IMR-90 (cell line): ENCODE measurements around the gene CLASP1. TPM values are rescaled to one million over a fixed set of nuclear protein-coding genes. Genes with fewer than 3 reads are reported as not detected.

Experiments
- ATAC-seq: fragments of 200-7000 bp; cut with Tn5 transposase; 2 replicates; pipeline ENCODE4 v1.9.1; 2020; ENCODE audit warnings: low read depth, mild to moderate bottlenecking, moderate library complexity
- BruUV-seq: library from RNA; stranded (reverse); fragments of 400-500 nt; replicated peaks from 2 replicates; lab custom pipeline; 2021; lab: Mats Ljungman, UMichigan
- CTCF ChIA-PET: fragments of 300-600 bp; formaldehyde crosslinking; extraction: SDS; loops from one replicate; lab custom pipeline; 2021; ENCODE audit warnings: antibody characterized with exemption; lab: Yijun Ruan, JAX
- POLR2A ChIA-PET: fragments of 300-600 bp; sonication (Branson Sonifier 250); formaldehyde crosslinking; loops from one replicate; lab custom pipeline; 2022; ENCODE audit warnings: antibody characterized with exemption; ENCODE audit not compliant: unreplicated experiment; lab: Charles Lee
- DNase-seq: peaks from one replicate; pipeline ENCODE4 v3.0.0; 2013
- H2AFZ ChIP-seq: replicated peaks from 2 replicates; pipeline ENCODE3; 2013; ENCODE audit warnings: low read length, mild to moderate bottlenecking; ENCODE audit not compliant: poor library complexity
- H2AK5ac ChIP-seq: 2 replicates; pipeline ENCODE4 v1.6.1; 2013; ENCODE audit warnings: low read depth, low read length, inconsistent platforms
- H2AK9ac ChIP-seq: replicated peaks from 2 replicates; pipeline ENCODE3; 2013; ENCODE audit warnings: mild to moderate bottlenecking, low read depth, low read length, moderate library complexity; ENCODE audit not compliant: poor library complexity
- H2BK120ac ChIP-seq: 2 replicates; pipeline ENCODE4 v1.6.1; 2013; ENCODE audit warnings: low read depth, low read length, inconsistent platforms
- H2BK15ac ChIP-seq: 3 replicates; pipeline ENCODE4 v1.6.1; 2013; ENCODE audit warnings: low read depth, low read length, inconsistent platforms
- H2BK20ac ChIP-seq: 2 replicates; pipeline ENCODE4 v1.6.1; 2013; ENCODE audit warnings: low read depth, mild to moderate bottlenecking, inconsistent platforms, low read length, moderate library complexity
- H2BK5ac ChIP-seq: 2 replicates; pipeline ENCODE4 v1.6.1; 2013; ENCODE audit warnings: mild to moderate bottlenecking, low read depth, low read length, inconsistent platforms; ENCODE audit not compliant: poor library complexity, severe bottlenecking
- H3K14ac ChIP-seq: replicated peaks from 2 replicates; pipeline ENCODE4 v1.6.1; 2013; ENCODE audit warnings: low read depth, low read length, inconsistent platforms
- H3K18ac ChIP-seq: 2 replicates; pipeline ENCODE4 v1.6.1; 2013; ENCODE audit warnings: low read depth, low read length, control low read depth
- H3K23ac ChIP-seq: 2 replicates; pipeline ENCODE4 v1.6.1; 2013; ENCODE audit warnings: low read depth, low read length, inconsistent platforms
- H3K27ac ChIP-seq: 2 replicates; pipeline ENCODE4 v1.5.1; 2013; ENCODE audit warnings: mild to moderate bottlenecking, control low read depth, low read length; ENCODE audit not compliant: insufficient read depth
- H3K27me3 ChIP-seq: 2 replicates; pipeline ENCODE4 v1.6.1; 2013; ENCODE audit warnings: low read length; ENCODE audit not compliant: control insufficient read depth, insufficient read depth
- H3K36me3 ChIP-seq: 2 replicates; pipeline ENCODE4 v1.6.1; 2013; ENCODE audit warnings: low read length, mixed read lengths; ENCODE audit not compliant: control insufficient read depth, insufficient read depth
- H3K4ac ChIP-seq: 2 replicates; pipeline ENCODE4 v1.6.1; 2013; ENCODE audit warnings: low read depth, low read length, inconsistent platforms
- H3K4me1 ChIP-seq: 2 replicates; pipeline ENCODE4 v1.6.1; 2013; ENCODE audit warnings: low read length, mixed read lengths; ENCODE audit not compliant: control insufficient read depth, insufficient read depth
- H3K4me2 ChIP-seq: 2 replicates; pipeline ENCODE4 v1.6.1; 2013; ENCODE audit warnings: low read depth, mild to moderate bottlenecking, control low read depth, low read length, moderate library complexity
- H3K4me3 ChIP-seq: 2 replicates; pipeline ENCODE4 v1.5.1; 2013; ENCODE audit warnings: low read depth, mild to moderate bottlenecking, control low read depth, low read length, moderate library complexity; ENCODE audit not compliant: insufficient read depth
- H3K56ac ChIP-seq: 2 replicates; pipeline ENCODE4 v1.6.1; 2013; ENCODE audit warnings: low read length, inconsistent platforms; ENCODE audit not compliant: insufficient read depth; ENCODE audit errors: extremely low read depth
- H3K79me1 ChIP-seq, 2 experiments: 2 replicates each; pipeline ENCODE4 v1.6.1; 2013; ENCODE audit warnings: low read length in 2 of 2, inconsistent platforms in 1 of 2, low read depth in 1 of 2
- H3K9ac ChIP-seq: 2 replicates; pipeline ENCODE4 v1.6.1; 2013; ENCODE audit warnings: low read depth, low read length, control low read depth
- H3K9me1 ChIP-seq: 2 replicates; pipeline ENCODE4 v1.6.1; 2013; ENCODE audit warnings: low read length, inconsistent platforms; ENCODE audit not compliant: insufficient read depth
- H3K9me3 ChIP-seq: 2 replicates; pipeline ENCODE4 v1.6.1; 2013; ENCODE audit warnings: low read length; ENCODE audit not compliant: control insufficient read depth, insufficient read depth
- H4K20me1 ChIP-seq: 2 replicates; pipeline ENCODE4 v1.6.1; 2013; ENCODE audit warnings: low read length, inconsistent platforms; ENCODE audit not compliant: insufficient read depth
- H4K5ac ChIP-seq: 2 replicates; pipeline ENCODE4 v1.6.1; 2013; ENCODE audit warnings: mild to moderate bottlenecking, low read depth, low read length, control low read depth
- H4K8ac ChIP-seq, 2 experiments: 2 replicates each; pipeline ENCODE4 v1.6.1; 2013; ENCODE audit warnings: low read depth in 2 of 2, low read length in 2 of 2, control low read depth in 1 of 2, inconsistent platforms in 1 of 2
- H4K91ac ChIP-seq: 2 replicates; pipeline ENCODE4 v1.6.1; 2013; ENCODE audit warnings: low read depth, low read length, inconsistent platforms; ENCODE audit not compliant: insufficient read depth
- CEBPB ChIP-seq: IDR thresholded peaks from 2 replicates; pipeline ENCODE4 v1.6.1; 2012; ENCODE audit warnings: low read depth, low read length, improper control_type of control experiment
- USF2 ChIP-seq: fragments of 150-350 bp; IDR thresholded peaks from 2 replicates; pipeline ENCODE4 v1.6.1; 2017; ENCODE audit warnings: mild to moderate bottlenecking, antibody characterized with exemption, low read length, low read depth
- WGBS, 2 experiments: methylation state at CpG; one replicate each; pipeline versions ENCODE4 v1.1.5 to v1.1.7; 2013; ENCODE audit warnings: missing lambda C conversion rate in 2 of 2; ENCODE audit not compliant: insufficient read length in 1 of 2; ENCODE audit errors: extremely low coverage in 2 of 2; 5-methylcytosine and 5-hydroxymethylcytosine counted together
- dilution Hi-C: fragments of 300-500 bp; cut with HindIII; formaldehyde crosslinking; loops from one replicate; pipeline ENCODE4 v1.14.3; 2018; ENCODE audit warnings: low sequenced_read_pairs; ENCODE audit not compliant: unreplicated experiment
- in situ Hi-C: fragments of 300-500 bp; cut with MboI; formaldehyde crosslinking; loops from 3 replicates; pipeline ENCODE4 v1.14.3; 2019; ENCODE audit warnings: low sequenced_read_pairs, inconsistent platforms, mixed read lengths
- intact Hi-C: fragments of 100-400 bp; cut with micrococcal nuclease; formaldehyde crosslinking; loops from 2 replicates; pipeline ENCODE4 v1.10.0; 2022
- polyA plus RNA-seq, 3 experiments: library from polyadenylated mRNA; depleted of rRNA; stranded (reverse); fragments of >200 nt; gene quantifications; 2 replicates each; pipeline ENCODE4 v1.2.3, GENCODE V29; 2012; ENCODE audit warnings: low replicate concordance in 1 of 3
- total RNA-seq: library from RNA; depleted of rRNA; stranded (reverse); fragments of >200 nt; gene quantifications from 2 replicates; pipeline ENCODE4 v1.2.3, GENCODE V29; 2012

The CLASP1 gene
- total and polyA plus RNA-seq, 2 of the 4 experiments (the other 2 are of a cell fraction) = 12.3 to 33.7 TPM

GRCh38 chr2:121405233-121405632, 244.0 kb downstream of the CLASP1 start:
- Histone ChIP-seq H3K4me1 (no peaks in the 10 kb centered on the region; the same call in 1 of the 2 replicates), H3K9me3 (no peaks in the 10 kb centered on the region), H2BK120ac (no peak overlapping the region), H3K14ac (no peak overlapping the region), H3K27me3 (no peaks in the 10 kb centered on the region), H3K27ac (no peak overlapping the region), H3K9me1 (no peaks in the 10 kb centered on the region; the same call in 1 of the 2 replicates), H2BK15ac (no peak overlapping the region), H2AK9ac (no peak overlapping the region), H2BK5ac (no peak overlapping the region), H4K91ac (no peak overlapping the region), H2BK20ac (no peak overlapping the region), H4K8ac (no peak overlapping the region), H3K4me3 (no peak overlapping the region), H3K56ac (no peak overlapping the region), H3K18ac (no peak overlapping the region), H4K5ac (no peak overlapping the region), H2AFZ (no peak overlapping the region), H3K4me2 (no peak overlapping the region), H3K36me3 (peaks cover 17% of the 10 kb centered on the region), H2AK5ac (no peak overlapping the region), H3K79me1 (peaks cover 0 to 18% of the 10 kb centered on the region in 2 experiments; a peak in 2 of 4 replicates), H4K20me1 (no peaks in the 10 kb centered on the region), H3K4ac (no peak overlapping the region), H3K23ac (no peak overlapping the region), H3K9ac (no peak overlapping the region)
- BruUV-seq = no TSS peak
- in situ Hi-C loops = no loop called here
- DNase-seq = no peak
- ChIA-PET CTCF (no interaction called here), POLR2A (no interaction called here)
- dilution Hi-C loops = no loop called here
- no CpG with 5 or more reads among the region's 6 CpGs for WGBS, 2 experiments
- TF ChIP-seq CEBPB (no peak), USF2 (no peak)
- intact Hi-C loops = no loop called here
- no peak for ATAC-seq
